Measurements from ENCODE around the gene ZNF746.

GRCh38 chr7:149436358-149436757 lies 61.3 kb downstream of the ZNF746 start:
- TF ChIP-seq CTCF (conservative IDR thresholded peaks at IDR 0.05) (no peak), EZH2 (IDR thresholded peaks at IDR 0.05; ENCODE audit: low read depth) (no peak)
